Measurements from ENCODE around the gene AKAP12.

DNA sequence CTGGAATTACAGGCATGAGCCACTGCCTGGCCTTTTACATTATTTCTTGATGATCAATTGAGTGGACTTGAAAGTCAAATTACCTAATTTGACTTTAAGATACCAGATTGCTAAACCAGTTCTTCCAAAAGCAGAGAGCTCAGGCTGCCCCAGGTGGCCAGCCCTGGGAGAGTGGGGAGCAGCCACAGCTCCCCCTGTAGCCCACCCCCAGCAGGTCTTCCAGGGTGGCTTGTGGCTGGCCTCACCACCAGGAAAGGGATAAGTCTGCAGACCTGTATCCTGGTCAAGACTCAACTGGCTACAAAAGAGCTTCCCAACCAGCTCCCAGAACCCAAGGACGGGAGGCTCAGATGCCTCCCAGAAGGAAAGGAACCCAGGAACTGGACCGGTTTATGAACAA lies 23.8 kb upstream of the AKAP12 start:
- TF ChIP-seq, protein P1, sequence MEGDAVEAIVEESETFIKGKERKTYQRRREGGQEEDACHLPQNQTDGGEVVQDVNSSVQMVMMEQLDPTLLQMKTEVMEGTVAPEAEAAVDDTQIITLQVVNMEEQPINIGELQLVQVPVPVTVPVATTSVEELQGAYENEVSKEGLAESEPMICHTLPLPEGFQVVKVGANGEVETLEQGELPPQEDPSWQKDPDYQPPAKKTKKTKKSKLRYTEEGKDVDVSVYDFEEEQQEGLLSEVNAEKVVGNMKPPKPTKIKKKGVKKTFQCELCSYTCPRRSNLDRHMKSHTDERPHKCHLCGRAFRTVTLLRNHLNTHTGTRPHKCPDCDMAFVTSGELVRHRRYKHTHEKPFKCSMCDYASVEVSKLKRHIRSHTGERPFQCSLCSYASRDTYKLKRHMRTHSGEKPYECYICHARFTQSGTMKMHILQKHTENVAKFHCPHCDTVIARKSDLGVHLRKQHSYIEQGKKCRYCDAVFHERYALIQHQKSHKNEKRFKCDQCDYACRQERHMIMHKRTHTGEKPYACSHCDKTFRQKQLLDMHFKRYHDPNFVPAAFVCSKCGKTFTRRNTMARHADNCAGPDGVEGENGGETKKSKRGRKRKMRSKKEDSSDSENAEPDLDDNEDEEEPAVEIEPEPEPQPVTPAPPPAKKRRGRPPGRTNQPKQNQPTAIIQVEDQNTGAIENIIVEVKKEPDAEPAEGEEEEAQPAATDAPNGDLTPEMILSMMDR (IDR thresholded peaks at IDR 0.05) = no peak
- no peak for TF ChIP-seq POLR2AphosphoS5 (IDR thresholded peaks at IDR 0.05; ENCODE audit: insufficient read depth in 1 of 2, low read depth in 1 of 2)

Measured in vagina (tissue), 2 donors.